ENCODE data around the gene DNMT3L. TPM values are rescaled to one million over a fixed set of nuclear protein-coding genes. Genes with fewer than 3 reads are reported as not detected.
"Not testable (repeated sequence)": the region's sequence is repeated elsewhere in the genome, so short reads cannot be mapped to it uniquely, and the experiment has no call there.

The DNMT3L gene
- total RNA-seq, 1 donor, result not detected

- DNase-seq (ENCODE audit: low read depth), result no peak
- no peak overlapping the region for H3K4me3 ChIP-seq (ENCODE audit: low read depth, low read length)
- TF ChIP-seq CTCF (IDR thresholded peaks at IDR 0.05; ENCODE audit: insufficient read depth, low read depth, low read length), result no peak
Measured at GRCh38 chr21:44258056-44258725, 3.5 kb downstream of the DNMT3L start.

- TF ChIP-seq CTCF (IDR thresholded peaks at IDR 0.05; ENCODE audit: insufficient read depth, low read depth, low read length), result no peak
- H3K4me3 ChIP-seq (ENCODE audit: low read depth, low read length), result no peak overlapping the region
- DNase-seq (ENCODE audit: low read depth), result peak; percentile 16
Measured at GRCh38 chr21:44255511-44255981, 6.2 kb downstream of the DNMT3L start.

- no peak for TF ChIP-seq CTCF (IDR thresholded peaks at IDR 0.05; ENCODE audit: insufficient read depth, low read depth, low read length)
- no peak overlapping the region for H3K4me3 ChIP-seq (ENCODE audit: low read depth, low read length)
- DNase-seq (ENCODE audit: low read depth), result no peak
Measured at GRCh38 chr21:44253832-44254710, 7.6 kb downstream of the DNMT3L start.

GRCh38 chr21:44249204-44250037 is 12.3 kb downstream of the DNMT3L start:
- DNase-seq (ENCODE audit: low read depth); H3K4me3 ChIP-seq (ENCODE audit: low read depth, low read length): not testable (repeated sequence)

GRCh38 chr21:44247904-44248303 is 13.8 kb downstream of the DNMT3L start:
- not testable (repeated sequence) for DNase-seq (ENCODE audit: low read depth); H3K4me3 ChIP-seq (ENCODE audit: low read depth, low read length)

GRCh38 chr21:44243980-44244379 is 17.7 kb downstream of the DNMT3L start:
- DNase-seq (ENCODE audit: low read depth); H3K4me3 ChIP-seq (ENCODE audit: low read depth, low read length): not testable (repeated sequence)

GRCh38 chr21:44241281-44241680 is 20.4 kb downstream of the DNMT3L start:
- DNase-seq (ENCODE audit: low read depth); H3K4me3 ChIP-seq (ENCODE audit: low read depth, low read length): not testable (repeated sequence)

- not testable (repeated sequence) for DNase-seq (ENCODE audit: low read depth); H3K4me3 ChIP-seq (ENCODE audit: low read depth, low read length)
Measured at GRCh38 chr21:44240842-44241241, 20.9 kb downstream of the DNMT3L start, which contains the start of gene ICOSLG. ICOSLG (minus strand) TSS chr21:44240943; CDS start chr21:44240817, 126 bp downstream.

- not testable (repeated sequence) for DNase-seq (ENCODE audit: low read depth); H3K4me3 ChIP-seq (ENCODE audit: low read depth, low read length)
Measured at GRCh38 chr21:44240353-44240752, 21.3 kb downstream of the DNMT3L start.

GRCh38 chr21:44229561-44229960 is 32.1 kb downstream of the DNMT3L start:
- not testable (repeated sequence) for DNase-seq (ENCODE audit: low read depth)

GRCh38 chr21:44228109-44228508 is 33.6 kb downstream of the DNMT3L start:
- H3K4me3 ChIP-seq (ENCODE audit: low read depth, low read length); DNase-seq (ENCODE audit: low read depth): not testable (repeated sequence)

More at GRCh38 chr21:44229561-44229960, 32.1 kb downstream of the DNMT3L start:
- not testable (repeated sequence) for H3K4me3 ChIP-seq (ENCODE audit: low read depth, low read length)

- H3K4me3 ChIP-seq (ENCODE audit: low read depth, low read length); DNase-seq (ENCODE audit: low read depth): not testable (repeated sequence)
Measured at GRCh38 chr21:44227614-44228013, 34.1 kb downstream of the DNMT3L start.

- DNase-seq (ENCODE audit: low read depth); H3K4me3 ChIP-seq (ENCODE audit: low read depth, low read length): not testable (repeated sequence)
Measured at GRCh38 chr21:44225605-44226004, 36.1 kb downstream of the DNMT3L start.

- H3K4me3 ChIP-seq (ENCODE audit: low read depth, low read length); DNase-seq (ENCODE audit: low read depth): not testable (repeated sequence)
Measured at GRCh38 chr21:44223334-44223733, 38.4 kb downstream of the DNMT3L start.

Data from fibroblast of villous mesenchyme (primary cell).